ENCODE measurements around the gene BRI3.

GRCh38 chr7:98293265-98293664, 11.8 kb downstream of the BRI3 start:
- TF ChIP-seq POLR2A (IDR thresholded peaks at IDR 0.05) (no peak), CTCF (IDR thresholded peaks at IDR 0.05) (no peak)
